ENCODE results near the gene GCC2. TPM values are rescaled to one million over a fixed set of nuclear protein-coding genes. Genes with fewer than 3 reads are reported as not detected.
"Not testable (repeated sequence)": the region's sequence is repeated elsewhere in the genome, so short reads cannot be mapped to it uniquely, and the experiment has no call there.

The GCC2 gene
- total RNA-seq, 4 donors from 2014 or later = 19.6 to 39.5 (median 21.8) TPM

- H3K4me3 ChIP-seq (ENCODE audit: low read depth, poor library complexity, severe bottlenecking) = no peak overlapping the region
- no peak for DNase-seq (ENCODE audit: low spot score in 2 of 2)
- intact Hi-C loops (cut with DNase I; ENCODE audit: low total_unique reads) = no loop called here
- TF ChIP-seq POLR2A (IDR thresholded peaks at IDR 0.05) (no peak), CTCF (IDR thresholded peaks at IDR 0.05) (no peak)
These were observed 41.6 kb downstream of the GCC2 start for GRCh38 chr2:108490506-108491122.

GRCh38 chr2:108491848-108492247, 42.8 kb downstream of the GCC2 start:
- DNase-seq (ENCODE audit: low spot score in 2 of 2) = no peak
- intact Hi-C loops (cut with DNase I; ENCODE audit: low total_unique reads) = no loop called here
- no peak overlapping the region for H3K4me3 ChIP-seq (ENCODE audit: low read depth, poor library complexity, severe bottlenecking)
- TF ChIP-seq POLR2A (IDR thresholded peaks at IDR 0.05) (no peak), CTCF (IDR thresholded peaks at IDR 0.05) (no peak)

- 88% methylated on average over 4 of the region's 4 CpGs for WGBS, 2 donors
- TF ChIP-seq POLR2A (IDR thresholded peaks at IDR 0.05) = no peak
- intact Hi-C loops (cut with DNase I; ENCODE audit: low total_unique reads) = no loop called here
- no peak for DNase-seq (ENCODE audit: low spot score in 2 of 2)
- H3K4me3 ChIP-seq (ENCODE audit: low read depth, poor library complexity, severe bottlenecking) = no peak overlapping the region
These were observed 43.4 kb downstream of the GCC2 start for GRCh38 chr2:108492364-108492763.

GRCh38 chr2:108496167-108496566, 47.2 kb downstream of the GCC2 start:
- intact Hi-C loops (cut with DNase I; ENCODE audit: low total_unique reads); H3K4me3 ChIP-seq (ENCODE audit: low read depth, poor library complexity, severe bottlenecking); DNase-seq (ENCODE audit: low spot score in 2 of 2): not testable (repeated sequence)
- 81 to 89% methylated on average over 2 of the region's 3 CpGs for WGBS, 2 donors

GRCh38 chr2:108507620-108508019, 58.6 kb downstream of the GCC2 start:
- H3K4me3 ChIP-seq (ENCODE audit: low read depth, poor library complexity, severe bottlenecking); DNase-seq (ENCODE audit: low spot score in 2 of 2); intact Hi-C loops (cut with DNase I; ENCODE audit: low total_unique reads): not testable (repeated sequence)
- whole genome bisulfite sequencing, 2 donors = 76 to 82% methylated on average over 4 of the region's 4 CpGs

- WGBS, 2 donors = 68 to 70% methylated on average over 3 of the region's 3 CpGs
- DNase-seq (ENCODE audit: low spot score in 2 of 2); intact Hi-C loops (cut with DNase I; ENCODE audit: low total_unique reads); H3K4me3 ChIP-seq (ENCODE audit: low read depth, poor library complexity, severe bottlenecking): not testable (repeated sequence)
These were observed 63.4 kb downstream of the GCC2 start for GRCh38 chr2:108512431-108512830.

- WGBS, 2 donors = 35 to 47% methylated on average over 2 of the region's 2 CpGs
- DNase-seq (ENCODE audit: low spot score in 2 of 2); intact Hi-C loops (cut with DNase I; ENCODE audit: low total_unique reads); H3K4me3 ChIP-seq (ENCODE audit: low read depth, poor library complexity, severe bottlenecking): not testable (repeated sequence)
These were observed 65.5 kb downstream of the GCC2 start for GRCh38 chr2:108514478-108514877.

GRCh38 chr2:108524688-108525087, 75.7 kb downstream of the GCC2 start:
- H3K4me3 ChIP-seq (ENCODE audit: low read depth, poor library complexity, severe bottlenecking); DNase-seq (ENCODE audit: low spot score in 2 of 2); intact Hi-C loops (cut with DNase I; ENCODE audit: low total_unique reads): not testable (repeated sequence)
- 96 to 97% methylated on average over 5 of the region's 6 CpGs for WGBS, 2 donors

- H3K4me3 ChIP-seq (ENCODE audit: low read depth, poor library complexity, severe bottlenecking); intact Hi-C loops (cut with DNase I; ENCODE audit: low total_unique reads); DNase-seq (ENCODE audit: low spot score in 2 of 2): not testable (repeated sequence)
These were observed 76.3 kb downstream of the GCC2 start for GRCh38 chr2:108525258-108525657.

GRCh38 chr2:108531674-108532055, 82.7 kb downstream of the GCC2 start:
- TF ChIP-seq CTCF (IDR thresholded peaks at IDR 0.05) = no peak
- TF ChIP-seq POLR2A (IDR thresholded peaks at IDR 0.05) = no peak
- 84 to 94% methylated on average over 5 of the region's 5 CpGs for WGBS, 2 donors
- intact Hi-C loops (cut with DNase I; ENCODE audit: low total_unique reads) = loop anchor here (10.0 kb wide), 1 partner anchor 183 kb away; the partner anchor contains the start of gene RANBP2
- no peak overlapping the region for H3K4me3 ChIP-seq (ENCODE audit: low read depth, poor library complexity, severe bottlenecking)
- DNase-seq (ENCODE audit: low spot score in 2 of 2) = no peak
